Measurements from ENCODE around the gene NEK11.

DNA sequence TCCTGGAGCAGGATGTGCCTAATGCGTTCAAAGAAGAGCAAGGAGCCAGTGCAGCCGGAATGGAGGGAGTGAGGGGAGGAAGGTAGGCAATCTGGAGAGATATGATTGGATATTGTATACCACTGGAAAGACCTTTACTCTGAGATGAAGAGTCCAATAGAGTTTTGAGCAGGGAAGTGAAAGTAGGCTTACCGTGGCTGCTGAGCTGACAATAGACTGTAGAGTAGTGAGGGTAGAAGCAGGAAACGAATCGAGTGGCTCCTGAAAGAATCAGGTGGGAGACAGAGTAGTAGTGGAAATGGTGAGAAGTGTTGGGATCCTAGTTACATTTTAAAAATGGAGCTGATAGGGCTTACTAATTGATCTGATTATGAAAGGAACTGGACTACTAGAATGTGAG is 303.1 kb downstream of the NEK11 start:
- TF ChIP-seq, protein P1, sequence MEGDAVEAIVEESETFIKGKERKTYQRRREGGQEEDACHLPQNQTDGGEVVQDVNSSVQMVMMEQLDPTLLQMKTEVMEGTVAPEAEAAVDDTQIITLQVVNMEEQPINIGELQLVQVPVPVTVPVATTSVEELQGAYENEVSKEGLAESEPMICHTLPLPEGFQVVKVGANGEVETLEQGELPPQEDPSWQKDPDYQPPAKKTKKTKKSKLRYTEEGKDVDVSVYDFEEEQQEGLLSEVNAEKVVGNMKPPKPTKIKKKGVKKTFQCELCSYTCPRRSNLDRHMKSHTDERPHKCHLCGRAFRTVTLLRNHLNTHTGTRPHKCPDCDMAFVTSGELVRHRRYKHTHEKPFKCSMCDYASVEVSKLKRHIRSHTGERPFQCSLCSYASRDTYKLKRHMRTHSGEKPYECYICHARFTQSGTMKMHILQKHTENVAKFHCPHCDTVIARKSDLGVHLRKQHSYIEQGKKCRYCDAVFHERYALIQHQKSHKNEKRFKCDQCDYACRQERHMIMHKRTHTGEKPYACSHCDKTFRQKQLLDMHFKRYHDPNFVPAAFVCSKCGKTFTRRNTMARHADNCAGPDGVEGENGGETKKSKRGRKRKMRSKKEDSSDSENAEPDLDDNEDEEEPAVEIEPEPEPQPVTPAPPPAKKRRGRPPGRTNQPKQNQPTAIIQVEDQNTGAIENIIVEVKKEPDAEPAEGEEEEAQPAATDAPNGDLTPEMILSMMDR (IDR thresholded peaks at IDR 0.05): no peak
- no peak for TF ChIP-seq POLR2A (IDR thresholded peaks at IDR 0.05)
